CD4-positive, alpha-beta T cell (primary cell): ENCODE data around the gene PCGF3. TPM values are rescaled to one million over a fixed set of nuclear protein-coding genes. Genes with fewer than 3 reads are reported as not detected.

Experiments used
- ATAC-seq: fragments of 200-7000 bp; cut with Tn5 transposase; one replicate; pipeline ENCODE4 v1.10.0; 2022; ENCODE audit warnings: mild to moderate bottlenecking; ENCODE audit not compliant: poor library complexity
- CTCF ChIA-PET: fragments of 350-600 bp; sonication (Branson Sonifier 250); formaldehyde crosslinking; loops from one replicate; lab custom pipeline; 2021; ENCODE audit warnings: antibody characterized with exemption, inconsistent platforms; lab: Charles Lee
- POLR2A ChIA-PET: fragments of 350-600 bp; sonication (Branson Sonifier 250); formaldehyde crosslinking; loops from one replicate; lab custom pipeline; 2021; ENCODE audit warnings: antibody characterized with exemption, inconsistent platforms; lab: Charles Lee
- DNase-seq, 14 experiments: peaks; one replicate each; pipeline ENCODE4 v3.0.0-alpha.2; 2013 to 2020; ENCODE audit warnings: mixed read lengths in 2 of 14
- H3K27ac ChIP-seq, 2 donors: one replicate each; pipeline versions ENCODE4 v1.5.1 to v1.7.0; 2013; ENCODE audit warnings: low read length in 2 of 2, low read depth in 1 of 2, mild to moderate bottlenecking in 1 of 2
- H3K27me3 ChIP-seq, 2 experiments: 1 replicate in 1 of 2; 2 replicates in 1 of 2; pipeline versions ENCODE4 v1.6.1 to v1.7.0; 2013; ENCODE audit warnings: low read length in 2 of 2, control low read depth in 1 of 2, mild to moderate bottlenecking in 1 of 2, moderate library complexity in 1 of 2; ENCODE audit not compliant: insufficient read depth in 2 of 2, control insufficient read depth in 1 of 2
- H3K36me3 ChIP-seq: one replicate; pipeline ENCODE4 v1.6.1; 2013; ENCODE audit warnings: low read length, control low read depth; ENCODE audit not compliant: insufficient read depth
- H3K4me1 ChIP-seq: one replicate; pipeline ENCODE4 v1.6.1; 2013; ENCODE audit warnings: low read length, control low read depth; ENCODE audit not compliant: insufficient read depth
- H3K4me3 ChIP-seq: one replicate; pipeline ENCODE4 v1.5.1; 2013; ENCODE audit warnings: mild to moderate bottlenecking, low read length, moderate library complexity
- H3K9me3 ChIP-seq, 2 experiments: 1 replicate in 1 of 2; 2 replicates in 1 of 2; pipeline versions ENCODE4 v1.6.1 to v1.7.0; 2013; ENCODE audit warnings: low read length in 2 of 2, mild to moderate bottlenecking in 2 of 2, control low read depth in 1 of 2, moderate library complexity in 1 of 2; ENCODE audit not compliant: control insufficient read depth in 1 of 2, insufficient read depth in 1 of 2
- H3K27ac Mint-ChIP-seq: one replicate; pipeline ENCODE4 v1.8.0; 2020; ENCODE audit warnings: mixed read lengths
- H3K27me3 Mint-ChIP-seq: one replicate; pipeline ENCODE4 v1.8.0; 2021; ENCODE audit warnings: mixed read lengths
- H3K36me3 Mint-ChIP-seq: one replicate; pipeline ENCODE4 v1.8.0; 2021; ENCODE audit warnings: low read depth, mixed read lengths
- H3K4me1 Mint-ChIP-seq: one replicate; pipeline ENCODE4 v1.8.0; 2021; ENCODE audit warnings: low read depth, mixed read lengths
- H3K4me3 Mint-ChIP-seq: one replicate; pipeline ENCODE4 v1.8.0; 2020; ENCODE audit warnings: mild to moderate bottlenecking, mixed read lengths
- H3K9me3 Mint-ChIP-seq: one replicate; pipeline ENCODE4 v1.8.0; 2020; ENCODE audit warnings: mixed read lengths
- intact Hi-C, 2 experiments: fragments of 100-400 bp; cut with DNase I in 1 of 2; cut with micrococcal nuclease in 1 of 2; formaldehyde crosslinking; loops; one replicate each; pipeline versions ENCODE4 v1.15.1 to v1.9.0; 2023 to 2025; cut with DNase I, micrococcal nuclease
- total RNA-seq, 174 experiments: library from RNA in 2 of 174; stranded (reverse) in 2 of 174; gene quantifications; one replicate each; pipeline ENCODE4 v1.2.3 and lab custom pipeline; 2021 to 2026
- TF ChIP-seq, protein P1 (sequence below): fragments of 200-600 bp; IDR thresholded peaks from one replicate; pipeline ENCODE4 v1.8.0; 2022; ENCODE audit warnings: antibody characterized with exemption, mild to moderate bottlenecking

PCGF3 gene
- total RNA-seq, 2 experiments from 2014 or later: 45.1 to 48.6 TPM

DNA sequence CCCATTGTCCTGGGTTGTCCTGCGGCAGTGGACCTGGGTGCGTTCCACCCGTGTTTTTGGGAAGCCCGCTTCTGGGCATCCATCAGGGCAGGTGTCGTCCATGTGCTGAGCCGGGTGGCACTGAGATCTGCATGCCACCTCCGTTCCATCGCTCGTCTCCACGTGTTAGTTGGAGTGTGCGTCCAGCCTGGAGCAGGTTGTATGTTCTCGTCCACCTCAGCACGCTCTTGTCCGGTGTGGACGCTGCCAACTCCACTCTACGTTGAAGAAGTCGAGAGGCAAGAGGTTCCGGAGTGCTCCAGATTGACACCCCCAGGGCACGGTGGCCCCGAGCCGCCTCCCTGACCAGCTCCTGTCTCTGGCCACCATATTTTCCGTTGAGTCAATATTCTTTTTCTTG, 33.9 kb downstream of the PCGF3 start:
- Mint-ChIP-seq H3K27me3 (no peaks in the 10 kb centered on the region), H3K9me3 (no peaks in the 10 kb centered on the region), H3K4me3 (no peak overlapping the region), H3K4me1 (no peaks in the 10 kb centered on the region), H3K27ac (no peak overlapping the region), H3K36me3 (peaks cover 42% of the 10 kb centered on the region)
- Histone ChIP-seq H3K9me3 (no peaks in the 10 kb centered on the region), H3K27me3 (no peaks in the 10 kb centered on the region), H3K4me1 (peaks cover 6% of the 10 kb centered on the region), H3K36me3 (peaks cover 34% of the 10 kb centered on the region), H3K27ac (no peak overlapping the region), H3K4me3 (no peak overlapping the region)
- TF ChIP-seq, protein P1, sequence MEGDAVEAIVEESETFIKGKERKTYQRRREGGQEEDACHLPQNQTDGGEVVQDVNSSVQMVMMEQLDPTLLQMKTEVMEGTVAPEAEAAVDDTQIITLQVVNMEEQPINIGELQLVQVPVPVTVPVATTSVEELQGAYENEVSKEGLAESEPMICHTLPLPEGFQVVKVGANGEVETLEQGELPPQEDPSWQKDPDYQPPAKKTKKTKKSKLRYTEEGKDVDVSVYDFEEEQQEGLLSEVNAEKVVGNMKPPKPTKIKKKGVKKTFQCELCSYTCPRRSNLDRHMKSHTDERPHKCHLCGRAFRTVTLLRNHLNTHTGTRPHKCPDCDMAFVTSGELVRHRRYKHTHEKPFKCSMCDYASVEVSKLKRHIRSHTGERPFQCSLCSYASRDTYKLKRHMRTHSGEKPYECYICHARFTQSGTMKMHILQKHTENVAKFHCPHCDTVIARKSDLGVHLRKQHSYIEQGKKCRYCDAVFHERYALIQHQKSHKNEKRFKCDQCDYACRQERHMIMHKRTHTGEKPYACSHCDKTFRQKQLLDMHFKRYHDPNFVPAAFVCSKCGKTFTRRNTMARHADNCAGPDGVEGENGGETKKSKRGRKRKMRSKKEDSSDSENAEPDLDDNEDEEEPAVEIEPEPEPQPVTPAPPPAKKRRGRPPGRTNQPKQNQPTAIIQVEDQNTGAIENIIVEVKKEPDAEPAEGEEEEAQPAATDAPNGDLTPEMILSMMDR: no peak
- POLR2A ChIA-PET: no interaction called here
- intact Hi-C loops: no loop called here
- DNase-seq (no peak), ATAC-seq (no peak)
- CTCF ChIA-PET: no interaction called here

DNA sequence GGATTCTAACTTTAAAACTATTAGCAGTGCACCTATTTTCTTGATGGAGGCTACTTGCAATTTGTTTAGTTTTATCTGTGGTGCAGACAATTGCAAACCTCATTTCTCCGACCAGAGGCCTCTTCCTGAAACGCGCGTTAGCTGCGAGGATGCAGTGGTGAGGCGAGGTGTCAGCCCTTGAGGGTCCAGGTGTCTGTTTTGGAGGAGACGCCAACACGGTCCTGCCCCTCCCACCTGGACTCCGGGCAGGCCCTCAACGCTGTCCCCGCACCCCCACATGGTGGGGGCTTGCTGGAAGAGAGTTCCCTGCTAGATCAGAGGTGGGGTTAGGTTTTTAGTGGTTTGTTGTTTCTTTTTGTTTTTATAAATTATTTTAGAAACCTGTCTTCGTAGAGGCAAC, 34.4 kb downstream of the PCGF3 start:
- intact Hi-C loops: loop anchor here in 1 of 2 experiments (5.0 to 10.0 kb wide), 2 partner anchors 495 to 612 kb away; no protein-coding TSS in a partner anchor
- TF ChIP-seq, protein P1: no peak
- Mint-ChIP-seq H3K4me1 (no peaks in the 10 kb centered on the region), H3K4me3 (no peak overlapping the region), H3K9me3 (no peaks in the 10 kb centered on the region), H3K36me3 (peaks cover 38% of the 10 kb centered on the region), H3K27ac (no peak overlapping the region), H3K27me3 (no peaks in the 10 kb centered on the region)
- ATAC-seq (no peak), DNase-seq (no peak)
- no peaks in the 10 kb centered on the region for H3K9me3 ChIP-seq
- H3K36me3 ChIP-seq: peaks cover 30% of the 10 kb centered on the region
- no peak overlapping the region for H3K4me3 ChIP-seq
- CTCF ChIA-PET: no interaction called here
- no peaks in the 10 kb centered on the region for H3K27me3 ChIP-seq
- no peak overlapping the region for H3K27ac ChIP-seq
- POLR2A ChIA-PET: no interaction called here
- peaks cover 6% of the 10 kb centered on the region for H3K4me1 ChIP-seq

DNA sequence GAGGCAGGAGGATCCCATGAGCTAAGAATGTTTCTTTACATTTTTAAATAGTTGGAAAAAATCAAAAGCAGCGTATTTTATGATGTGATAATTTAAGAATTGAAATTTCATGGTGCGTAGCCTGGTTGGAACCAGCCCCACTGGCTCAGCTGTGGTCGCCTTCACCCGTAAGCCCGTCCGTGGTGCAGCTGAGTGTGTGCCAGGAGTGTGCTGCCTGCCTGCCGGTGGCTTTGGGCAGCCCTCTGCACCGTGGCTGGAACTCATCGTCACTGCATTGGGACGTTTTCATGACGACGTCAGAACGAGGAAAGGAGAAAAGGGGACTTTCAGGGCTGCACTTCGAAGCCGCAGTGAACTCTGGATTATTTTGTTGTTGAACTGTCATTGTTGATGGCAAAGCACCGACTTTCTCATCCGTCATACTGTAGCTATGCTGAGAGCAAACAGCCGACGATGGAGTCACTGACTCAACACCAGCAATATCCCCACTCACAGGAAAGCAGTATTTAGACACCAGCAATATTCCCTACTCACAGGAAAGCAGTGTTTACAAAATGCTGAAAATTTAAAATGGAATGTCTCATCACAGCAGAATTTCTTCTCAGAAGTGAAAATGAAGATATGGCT, 35.1 kb downstream of the PCGF3 start:
- ATAC-seq (no peak), DNase-seq (no peak)
- no peak overlapping the region for H3K27ac Mint-ChIP-seq
- H3K9me3 Mint-ChIP-seq: no peaks in the 10 kb centered on the region
- H3K36me3 Mint-ChIP-seq: peaks cover 30% of the 10 kb centered on the region
- H3K4me1 Mint-ChIP-seq: no peaks in the 10 kb centered on the region
- H3K9me3 ChIP-seq: no peaks in the 10 kb centered on the region
- no peaks in the 10 kb centered on the region for H3K27me3 Mint-ChIP-seq
- TF ChIP-seq, protein P1: no peak
- H3K4me1 ChIP-seq: peaks cover 6% of the 10 kb centered on the region
- ChIA-PET POLR2A (no interaction called here), CTCF (interaction anchor here (2.8 kb wide), 1 partner anchor 246 kb away, joined by 11 read pairs; the partner anchor contains the start of gene IDUA)
- H3K27ac ChIP-seq: no peak overlapping the region
- intact Hi-C loops: loop anchor here in 1 of 2 experiments (5.0 to 10.0 kb wide), 2 partner anchors 496 to 612 kb away; no protein-coding TSS in a partner anchor
- H3K4me3 ChIP-seq: no peak overlapping the region
- H3K4me3 Mint-ChIP-seq: no peak overlapping the region
- no peaks in the 10 kb centered on the region for H3K27me3 ChIP-seq
- H3K36me3 ChIP-seq: peaks cover 25% of the 10 kb centered on the region
